ENCODE results near the gene ZNF214.

ZNF214 gene

DNA sequence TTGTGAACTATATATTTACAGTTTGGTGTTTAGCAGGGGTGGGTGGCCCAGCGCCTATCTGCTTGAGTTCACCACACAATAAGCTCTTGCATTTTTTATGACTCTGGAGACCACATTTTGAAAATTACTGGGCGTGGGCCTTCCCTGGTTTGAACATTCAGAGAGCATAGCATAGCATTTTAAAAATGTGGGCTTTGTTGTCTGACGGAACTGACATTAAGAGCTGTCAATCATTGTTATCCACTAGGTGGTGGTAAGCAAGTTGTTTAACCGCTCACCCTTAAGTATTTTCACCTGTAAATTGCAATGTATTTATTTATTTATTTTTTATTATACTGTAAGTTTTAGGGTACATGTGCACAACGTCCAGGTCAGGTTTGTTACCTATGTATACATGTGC is 1.2 kb upstream of the ZNF214 start:
- Histone ChIP-seq H3K27me3 (ENCODE audit: low read length) (no peaks in the 10 kb centered on the region), H3K9ac (ENCODE audit: low read length) (no peak overlapping the region), H3K36me3 (ENCODE audit: low read length) (no peaks in the 10 kb centered on the region), H3K79me2 (ENCODE audit: insufficient read depth, low read length) (no peaks in the 10 kb centered on the region), H3K9me2 (replicated peaks; ENCODE audit: insufficient read depth, low read length) (no peaks in the 10 kb centered on the region), H3K27ac (ENCODE audit: low read depth, low read length) (no peak overlapping the region), H4K20me1 (ENCODE audit: low read depth, low read length) (no peaks in the 10 kb centered on the region), H3K4me3 (ENCODE audit: insufficient read depth, low read length, poor library complexity, severe bottlenecking) (no peak overlapping the region), H3K4me2 (ENCODE audit: low read depth, low read length, poor library complexity, severe bottlenecking) (no peak overlapping the region), H2AFZ (ENCODE audit: low read depth, low read length, severe bottlenecking) (no peak overlapping the region), H3F3A (ENCODE audit: insufficient read depth) (no peaks in the 10 kb centered on the region), H3K9me3 (ENCODE audit: insufficient read depth, low read length) (no peaks in the 10 kb centered on the region)
- TF ChIP-seq, protein P1, sequence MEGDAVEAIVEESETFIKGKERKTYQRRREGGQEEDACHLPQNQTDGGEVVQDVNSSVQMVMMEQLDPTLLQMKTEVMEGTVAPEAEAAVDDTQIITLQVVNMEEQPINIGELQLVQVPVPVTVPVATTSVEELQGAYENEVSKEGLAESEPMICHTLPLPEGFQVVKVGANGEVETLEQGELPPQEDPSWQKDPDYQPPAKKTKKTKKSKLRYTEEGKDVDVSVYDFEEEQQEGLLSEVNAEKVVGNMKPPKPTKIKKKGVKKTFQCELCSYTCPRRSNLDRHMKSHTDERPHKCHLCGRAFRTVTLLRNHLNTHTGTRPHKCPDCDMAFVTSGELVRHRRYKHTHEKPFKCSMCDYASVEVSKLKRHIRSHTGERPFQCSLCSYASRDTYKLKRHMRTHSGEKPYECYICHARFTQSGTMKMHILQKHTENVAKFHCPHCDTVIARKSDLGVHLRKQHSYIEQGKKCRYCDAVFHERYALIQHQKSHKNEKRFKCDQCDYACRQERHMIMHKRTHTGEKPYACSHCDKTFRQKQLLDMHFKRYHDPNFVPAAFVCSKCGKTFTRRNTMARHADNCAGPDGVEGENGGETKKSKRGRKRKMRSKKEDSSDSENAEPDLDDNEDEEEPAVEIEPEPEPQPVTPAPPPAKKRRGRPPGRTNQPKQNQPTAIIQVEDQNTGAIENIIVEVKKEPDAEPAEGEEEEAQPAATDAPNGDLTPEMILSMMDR (IDR thresholded peaks at IDR 0.05; ENCODE audit: insufficient read depth, low read length, poor library complexity, severe bottlenecking) = no peak
- no peak for TF ChIP-seq EZH2phosphoT487 (conservative IDR thresholded peaks at IDR 0.05; ENCODE audit: low read length)

DNA sequence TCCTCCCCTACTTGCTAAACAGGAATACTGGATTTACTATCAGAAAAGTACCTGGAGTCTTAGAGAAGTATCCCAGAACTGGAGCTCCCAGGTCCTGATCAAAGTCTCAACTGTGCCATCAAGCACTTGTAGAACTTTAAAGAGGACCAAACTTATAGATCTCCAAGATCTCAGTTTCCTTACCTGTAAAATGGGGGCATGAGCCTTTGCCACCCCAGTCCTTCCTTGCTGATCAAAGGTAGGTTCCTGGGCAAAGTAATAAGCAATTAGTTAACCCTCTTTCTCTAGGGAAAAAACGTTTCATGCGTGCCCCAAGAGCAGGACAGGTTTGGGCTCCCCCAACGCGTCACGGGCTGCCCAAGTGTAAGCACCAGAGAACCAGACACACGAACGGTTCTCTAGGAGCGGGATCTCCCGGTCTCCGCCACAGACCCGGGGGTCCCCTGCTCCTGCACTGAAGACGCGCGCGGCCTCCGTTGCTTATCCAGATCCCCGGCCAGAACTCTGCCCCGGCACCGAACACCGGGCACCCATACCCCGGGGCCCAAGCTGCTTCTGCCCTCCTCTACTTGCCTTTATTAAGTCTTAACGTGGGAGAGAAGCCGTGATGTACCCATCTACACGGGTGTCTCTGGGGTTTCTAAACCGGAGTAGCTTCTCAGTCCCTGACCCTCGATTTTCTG is 505 bp downstream of the ZNF214 start:
- no peak overlapping the region for H3K4me2 ChIP-seq (ENCODE audit: low read depth, low read length, poor library complexity, severe bottlenecking)
- H3K9ac ChIP-seq (ENCODE audit: low read length) = no peak overlapping the region
- no peaks in the 10 kb centered on the region for H3K9me2 ChIP-seq (replicated peaks; ENCODE audit: insufficient read depth, low read length)
- no peaks in the 10 kb centered on the region for H3K36me3 ChIP-seq (ENCODE audit: low read length)
- no peak overlapping the region for H3K27ac ChIP-seq (ENCODE audit: low read depth, low read length)
- no peaks in the 10 kb centered on the region for H3K27me3 ChIP-seq (ENCODE audit: low read length)
- H3K79me2 ChIP-seq (ENCODE audit: insufficient read depth, low read length) = no peaks in the 10 kb centered on the region
- no peaks in the 10 kb centered on the region for H3K9me3 ChIP-seq (ENCODE audit: insufficient read depth, low read length)
- no peak overlapping the region for H2AFZ ChIP-seq (ENCODE audit: low read depth, low read length, severe bottlenecking)
- H3K4me3 ChIP-seq (ENCODE audit: insufficient read depth, low read length, poor library complexity, severe bottlenecking) = no peak overlapping the region
- no peak for TF ChIP-seq EZH2phosphoT487 (conservative IDR thresholded peaks at IDR 0.05; ENCODE audit: low read length)
- TF ChIP-seq, protein P1 (IDR thresholded peaks at IDR 0.05; ENCODE audit: insufficient read depth, low read length, poor library complexity, severe bottlenecking) = no peak
- H3F3A ChIP-seq (ENCODE audit: insufficient read depth) = no peaks in the 10 kb centered on the region
- H4K20me1 ChIP-seq (ENCODE audit: low read depth, low read length) = no peaks in the 10 kb centered on the region

DNA sequence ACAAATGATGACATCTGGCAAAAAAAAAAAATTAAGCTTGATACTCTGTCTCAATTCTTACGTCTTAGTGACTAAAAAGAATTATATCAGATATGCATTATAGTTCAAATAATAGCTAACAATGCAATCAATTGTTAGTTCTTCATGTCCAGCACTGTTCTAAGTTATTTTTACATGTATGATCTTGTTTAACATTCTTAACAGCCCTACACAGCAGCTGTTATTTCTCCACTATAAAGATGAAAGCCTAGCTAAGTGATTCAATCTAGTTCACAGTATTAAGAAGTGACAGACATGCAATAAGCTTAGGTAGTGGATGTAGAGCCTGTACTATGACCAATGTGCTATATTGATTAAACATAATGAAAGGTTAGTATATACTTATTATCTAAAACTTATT is 4.1 kb downstream of the ZNF214 start:
- H3K4me2 ChIP-seq (ENCODE audit: low read depth, low read length, poor library complexity, severe bottlenecking) = no peak overlapping the region
- no peaks in the 10 kb centered on the region for H3F3A ChIP-seq (ENCODE audit: insufficient read depth)
- no peaks in the 10 kb centered on the region for H3K9me2 ChIP-seq (replicated peaks; ENCODE audit: insufficient read depth, low read length)

More for the DNA sequence above, 4.1 kb downstream of the ZNF214 start:
- Histone ChIP-seq H3K9me3 (ENCODE audit: insufficient read depth, low read length) (no peaks in the 10 kb centered on the region), H2AFZ (ENCODE audit: low read depth, low read length, severe bottlenecking) (no peak overlapping the region), H3K27ac (ENCODE audit: low read depth, low read length) (no peak overlapping the region), H3K36me3 (ENCODE audit: low read length) (no peaks in the 10 kb centered on the region), H3K4me3 (ENCODE audit: insufficient read depth, low read length, poor library complexity, severe bottlenecking) (no peak overlapping the region), H4K20me1 (ENCODE audit: low read depth, low read length) (0 out of 2 replicates have a peak, but pooled peaks cover 3% of the 10 kb centered on the region), H3K27me3 (ENCODE audit: low read length) (peaks cover 3% of the 10 kb centered on the region; the same call in 1 of the 2 replicates), H3K79me2 (ENCODE audit: insufficient read depth, low read length) (no peaks in the 10 kb centered on the region), H3K9ac (ENCODE audit: low read length) (no peak overlapping the region)
- TF ChIP-seq EZH2phosphoT487 (conservative IDR thresholded peaks at IDR 0.05; ENCODE audit: low read length) = no peak
- TF ChIP-seq, protein P1 (IDR thresholded peaks at IDR 0.05; ENCODE audit: insufficient read depth, low read length, poor library complexity, severe bottlenecking) = no peak

All from SU-DHL-6 (cell line).